ENCODE results near the gene MRC1.

DNA sequence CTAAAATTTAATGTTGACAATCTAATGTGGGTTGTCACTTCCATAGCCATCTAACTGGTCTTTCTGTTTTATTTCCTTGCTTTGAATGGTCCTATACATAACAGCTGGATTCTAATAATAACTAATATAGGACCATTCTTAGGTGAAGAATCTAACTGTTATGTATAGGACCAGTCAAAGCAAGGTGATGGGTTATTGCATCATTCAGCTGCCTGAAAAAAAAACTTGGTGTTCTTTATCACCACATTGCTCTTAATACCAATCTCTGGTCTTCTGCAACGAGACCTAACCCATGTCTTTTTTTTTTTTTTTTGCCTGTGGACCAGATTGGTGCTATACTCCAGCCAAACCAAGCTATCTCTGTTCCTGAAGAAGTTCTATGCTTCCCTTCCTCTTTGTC lies 96.9 kb downstream of the MRC1 start:
- TF ChIP-seq EZH2 (IDR thresholded peaks at IDR 0.05; ENCODE audit: borderline replicate concordance, low read depth, low read length, severe bottlenecking) = no peak
- TF ChIP-seq, protein P1, sequence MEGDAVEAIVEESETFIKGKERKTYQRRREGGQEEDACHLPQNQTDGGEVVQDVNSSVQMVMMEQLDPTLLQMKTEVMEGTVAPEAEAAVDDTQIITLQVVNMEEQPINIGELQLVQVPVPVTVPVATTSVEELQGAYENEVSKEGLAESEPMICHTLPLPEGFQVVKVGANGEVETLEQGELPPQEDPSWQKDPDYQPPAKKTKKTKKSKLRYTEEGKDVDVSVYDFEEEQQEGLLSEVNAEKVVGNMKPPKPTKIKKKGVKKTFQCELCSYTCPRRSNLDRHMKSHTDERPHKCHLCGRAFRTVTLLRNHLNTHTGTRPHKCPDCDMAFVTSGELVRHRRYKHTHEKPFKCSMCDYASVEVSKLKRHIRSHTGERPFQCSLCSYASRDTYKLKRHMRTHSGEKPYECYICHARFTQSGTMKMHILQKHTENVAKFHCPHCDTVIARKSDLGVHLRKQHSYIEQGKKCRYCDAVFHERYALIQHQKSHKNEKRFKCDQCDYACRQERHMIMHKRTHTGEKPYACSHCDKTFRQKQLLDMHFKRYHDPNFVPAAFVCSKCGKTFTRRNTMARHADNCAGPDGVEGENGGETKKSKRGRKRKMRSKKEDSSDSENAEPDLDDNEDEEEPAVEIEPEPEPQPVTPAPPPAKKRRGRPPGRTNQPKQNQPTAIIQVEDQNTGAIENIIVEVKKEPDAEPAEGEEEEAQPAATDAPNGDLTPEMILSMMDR (IDR thresholded peaks at IDR 0.05; ENCODE audit: borderline replicate concordance, extremely low read depth, low read length, poor library complexity, severe bottlenecking) = no peak
